Stimulated activated CD4-positive, alpha-beta T cell treated with anti-CD3 and anti-CD28 coated beads, Interleukin-1b, Interleukin-23, amount 100 ng/mL, for 48 hours (primary cell): ENCODE data around the gene DCDC2C.

ENCODE experiments used
- DNase-seq: peaks from one replicate; pipeline ENCODE4 v3.0.0-alpha.2; 2020

The DCDC2C gene

DNA sequence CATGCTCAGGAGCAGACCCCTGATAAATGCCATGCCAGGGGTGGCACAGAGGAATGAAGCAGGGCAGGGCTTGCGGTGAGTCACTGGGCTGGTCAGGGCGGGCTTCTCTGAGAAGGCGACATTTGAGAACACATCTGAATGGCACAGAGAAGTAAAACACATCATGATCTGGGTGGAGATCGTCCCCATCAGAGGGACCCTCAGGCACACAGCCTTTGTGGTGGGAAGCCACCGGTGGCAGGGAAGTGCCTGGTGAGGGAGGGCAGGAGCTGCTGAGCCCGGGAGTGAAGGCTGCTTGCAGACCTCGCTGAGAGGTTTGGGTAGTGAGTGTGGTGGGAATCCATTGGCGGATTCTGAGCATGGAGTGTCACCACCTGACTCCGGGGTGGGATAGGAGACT, 44.5 kb downstream of the DCDC2C start:
- DNase-seq, result no peak

DNA sequence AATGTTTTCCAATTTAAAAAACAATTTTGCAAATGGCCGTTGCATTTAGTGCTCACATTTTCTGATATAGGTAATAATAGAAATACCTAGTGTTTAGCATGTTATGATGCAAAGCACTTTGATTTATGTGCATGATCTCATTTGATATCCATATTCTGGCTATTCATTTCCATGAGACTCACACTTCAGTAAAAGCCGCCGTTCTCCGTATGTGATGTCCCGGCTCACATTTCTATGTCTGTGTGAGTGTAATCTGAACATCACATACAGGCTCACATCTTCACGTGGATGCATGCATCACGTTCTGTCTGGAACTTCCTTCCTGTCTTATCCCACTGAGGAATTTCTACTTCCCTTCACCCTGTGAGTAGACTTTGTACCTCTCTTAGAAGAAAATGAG, 45.8 kb downstream of the DCDC2C start:
- no peak for DNase-seq

DNA sequence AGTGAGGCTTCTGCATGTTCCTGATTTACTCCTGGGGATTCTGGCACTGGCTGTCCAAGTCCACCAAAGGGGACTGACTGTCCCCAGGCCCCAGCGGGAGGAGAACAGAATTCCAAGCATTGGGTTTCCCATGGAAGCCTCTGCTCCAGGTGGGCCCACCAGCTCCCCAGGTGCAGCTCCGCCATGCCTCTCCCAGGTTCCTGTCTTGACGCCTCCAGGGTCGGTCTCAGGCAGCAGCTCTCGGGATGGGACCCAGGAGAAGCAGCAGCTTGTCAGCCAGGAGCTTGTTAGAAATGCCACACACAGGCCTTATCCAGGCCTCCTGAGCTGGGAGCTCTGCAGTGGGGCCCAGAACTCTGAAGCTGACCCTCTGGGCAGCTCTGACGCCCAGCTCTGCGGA, 47.9 kb downstream of the DCDC2C start:
- DNase-seq, result no peak

DNA sequence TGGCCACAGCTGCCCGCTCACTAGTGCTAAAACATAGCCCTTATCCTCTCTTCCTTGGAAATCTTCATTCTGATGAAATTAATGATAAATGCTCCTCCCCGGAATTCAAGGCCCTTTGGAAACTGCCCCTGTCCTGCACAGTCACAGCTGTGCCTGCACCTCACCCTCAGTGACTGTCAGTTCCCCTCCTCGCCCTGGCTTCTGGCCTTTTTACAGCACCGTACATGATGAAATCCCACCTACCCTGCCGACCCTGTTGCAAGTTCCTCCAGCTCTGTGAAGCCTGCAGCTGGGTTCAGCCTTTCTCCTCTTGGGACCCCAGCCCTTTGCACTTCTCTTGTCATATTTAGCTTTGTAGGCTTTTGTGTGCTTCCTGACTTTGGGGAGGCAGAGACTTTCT, 48.4 kb downstream of the DCDC2C start:
- no peak for DNase-seq

DNA sequence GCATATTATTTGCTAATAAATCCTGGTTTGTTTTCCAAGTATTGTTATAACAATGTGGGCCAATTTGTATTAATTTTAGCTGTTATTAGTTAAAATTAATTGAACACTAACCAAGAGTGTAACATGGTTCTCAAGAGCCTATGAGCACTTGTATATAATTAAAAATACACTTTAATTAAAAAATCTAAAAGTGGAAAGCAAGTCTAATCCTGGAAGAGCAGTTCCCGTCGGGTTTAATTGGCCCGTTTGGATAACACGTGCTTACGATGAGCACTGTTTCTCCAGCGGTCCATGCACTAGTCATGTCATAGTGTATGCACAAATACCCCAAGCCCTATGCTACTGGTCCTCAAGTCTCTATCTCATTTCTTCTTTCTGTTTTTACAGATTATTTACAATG, 49.0 kb downstream of the DCDC2C start:
- DNase-seq, result no peak

DNA sequence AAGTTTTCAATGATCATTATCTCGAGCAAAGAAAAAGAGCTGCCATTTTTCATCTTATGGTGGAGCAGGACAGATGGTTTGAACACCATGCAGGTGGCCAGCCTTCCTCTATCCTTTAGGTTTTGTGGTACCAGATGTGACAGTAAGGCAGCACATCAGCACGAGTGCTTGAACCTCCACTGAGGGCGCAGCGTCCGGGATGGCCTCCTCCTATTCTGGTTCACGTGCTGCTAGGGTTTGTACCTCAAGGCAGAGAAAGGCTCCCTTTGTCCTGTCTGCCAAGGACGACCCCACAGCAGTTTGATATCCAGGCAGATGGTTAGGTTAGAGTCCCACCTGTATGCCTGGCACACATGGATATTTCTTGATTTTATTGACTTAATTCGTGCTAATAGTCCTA, 50.2 kb downstream of the DCDC2C start:
- no peak for DNase-seq

DNA sequence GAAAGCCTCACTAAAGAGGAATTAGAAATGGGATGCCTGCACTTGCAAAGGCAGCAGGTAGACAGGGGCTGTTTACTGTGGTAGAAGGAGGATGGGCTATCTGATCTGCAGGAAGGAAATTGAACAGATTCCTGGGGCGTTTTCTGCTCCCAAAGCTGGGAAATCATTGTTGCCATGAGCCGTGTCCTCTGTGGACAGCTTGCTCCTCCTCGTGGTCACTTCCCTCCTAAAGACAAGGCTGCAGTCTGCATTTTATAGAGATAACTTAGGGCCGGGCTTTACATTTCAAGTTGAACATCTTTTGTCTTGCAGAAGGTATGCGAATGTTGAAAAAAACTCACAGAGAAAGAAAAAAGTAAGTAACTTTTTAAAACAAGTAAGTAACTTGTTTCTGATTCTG, 50.9 kb downstream of the DCDC2C start:
- no peak for DNase-seq

DNA sequence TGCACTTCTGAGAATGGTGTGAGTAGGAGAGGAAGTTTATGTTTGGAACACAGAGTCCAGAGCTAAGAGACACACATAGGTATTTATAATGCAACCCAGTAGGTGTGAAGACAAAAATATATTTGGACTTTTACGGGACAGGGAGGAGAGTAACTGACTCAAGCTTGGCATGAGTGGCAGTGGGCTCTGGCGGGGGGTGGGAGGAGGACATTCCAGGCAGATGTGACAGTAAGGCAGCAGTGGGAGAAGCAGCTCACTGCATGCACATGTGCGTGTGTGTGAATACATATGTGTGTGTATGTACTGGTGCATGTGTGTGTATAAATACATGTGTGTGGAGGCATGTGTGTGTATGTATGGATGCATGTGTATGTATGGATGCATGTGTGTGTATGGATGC, 51.4 kb downstream of the DCDC2C start:
- no peak for DNase-seq

DNA sequence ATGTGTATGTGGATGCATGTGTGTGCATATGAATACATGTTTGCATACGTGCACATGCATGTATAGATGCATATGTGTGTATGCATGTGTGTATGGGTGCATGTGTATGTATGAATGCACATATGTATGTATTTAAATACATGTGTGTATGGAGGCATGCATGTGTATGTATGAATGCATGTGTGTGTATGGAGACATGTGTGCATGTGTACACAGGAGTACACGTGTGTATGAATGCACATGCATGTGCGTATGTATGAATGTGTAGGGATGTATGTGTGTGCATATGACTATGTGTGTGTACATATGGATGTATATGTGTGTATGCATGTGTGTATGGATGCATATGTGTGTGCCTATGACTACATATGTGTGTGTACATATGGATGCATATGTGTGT, 51.9 kb downstream of the DCDC2C start:
- no peak for DNase-seq

DNA sequence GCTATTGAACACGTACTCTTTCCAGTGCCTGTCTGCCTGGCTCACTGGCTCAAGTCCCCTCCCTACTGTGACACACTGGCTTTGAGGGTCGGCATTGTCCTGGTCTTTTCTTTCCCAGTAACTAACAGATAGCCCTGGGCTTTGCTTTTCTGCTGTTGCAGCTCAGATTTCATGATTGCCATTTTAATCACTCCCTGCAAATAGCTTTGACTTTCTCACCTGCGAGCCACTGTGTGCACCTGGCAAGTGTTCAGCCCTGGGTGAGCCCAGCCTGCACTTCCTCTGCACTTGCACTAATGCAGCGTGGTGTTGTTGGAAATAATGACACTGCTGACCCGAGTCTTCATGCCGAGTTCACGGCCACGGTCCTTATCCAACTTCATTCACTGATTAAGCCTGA, 52.9 kb downstream of the DCDC2C start:
- no peak for DNase-seq

DNA sequence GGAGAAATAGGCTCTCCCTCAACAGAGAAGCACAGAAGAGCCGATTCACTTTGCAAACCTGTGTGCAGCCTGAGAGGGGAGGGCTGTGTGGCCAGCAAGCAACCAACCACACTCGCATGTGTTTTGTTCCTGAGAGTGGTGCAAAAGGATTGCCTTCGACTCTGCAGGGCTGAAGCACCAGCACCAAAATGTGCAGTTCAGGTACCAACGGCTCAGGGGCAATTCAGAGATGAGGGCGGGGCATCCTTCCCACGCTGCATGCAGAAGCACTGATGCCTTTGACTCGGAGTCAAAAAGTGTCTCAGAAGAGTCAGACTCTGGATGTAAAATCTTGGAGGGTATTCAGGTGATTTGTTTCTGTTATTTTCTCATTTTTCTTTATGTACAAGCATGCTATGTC, 55.5 kb downstream of the DCDC2C start:
- no peak for DNase-seq

DNA sequence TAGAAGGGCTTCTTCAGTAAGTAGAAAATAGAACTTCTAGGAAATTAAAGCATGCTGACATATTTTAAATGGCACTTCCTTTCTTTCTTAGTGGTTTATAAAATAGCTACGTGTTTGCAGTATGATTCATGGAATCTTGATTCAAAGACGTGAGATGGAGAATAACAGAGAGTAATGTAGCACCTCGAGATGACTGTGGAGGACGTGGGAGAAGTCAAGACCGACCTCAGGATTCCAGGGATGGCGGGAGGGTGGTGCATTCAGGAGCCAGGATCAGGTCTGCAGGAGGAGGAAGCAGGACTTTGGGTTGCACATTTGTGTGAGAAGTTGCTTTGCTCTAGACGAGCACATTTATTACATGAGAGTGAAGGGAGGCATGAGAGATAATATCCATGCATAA, 56.0 kb downstream of the DCDC2C start:
- no peak for DNase-seq

DNA sequence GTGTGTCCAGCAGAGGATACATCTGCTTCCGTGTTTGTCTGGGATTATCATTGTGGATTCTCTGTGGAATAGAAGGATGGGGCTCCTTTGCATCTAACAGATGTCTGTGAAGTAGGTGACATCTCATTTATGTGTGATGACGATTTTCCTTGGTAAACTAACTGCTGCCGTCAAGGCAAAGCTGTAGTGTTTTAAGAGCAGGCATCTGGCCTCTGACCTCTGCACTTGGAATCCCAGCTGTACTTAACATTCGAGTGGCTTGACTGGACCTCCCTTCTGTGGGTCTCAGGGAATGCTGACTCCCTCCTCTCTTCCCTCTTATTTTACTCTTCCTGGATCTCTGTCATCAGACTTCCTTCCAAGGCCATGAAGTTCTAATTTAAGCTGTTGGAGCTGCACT, 56.4 kb downstream of the DCDC2C start:
- DNase-seq, result no peak

DNA sequence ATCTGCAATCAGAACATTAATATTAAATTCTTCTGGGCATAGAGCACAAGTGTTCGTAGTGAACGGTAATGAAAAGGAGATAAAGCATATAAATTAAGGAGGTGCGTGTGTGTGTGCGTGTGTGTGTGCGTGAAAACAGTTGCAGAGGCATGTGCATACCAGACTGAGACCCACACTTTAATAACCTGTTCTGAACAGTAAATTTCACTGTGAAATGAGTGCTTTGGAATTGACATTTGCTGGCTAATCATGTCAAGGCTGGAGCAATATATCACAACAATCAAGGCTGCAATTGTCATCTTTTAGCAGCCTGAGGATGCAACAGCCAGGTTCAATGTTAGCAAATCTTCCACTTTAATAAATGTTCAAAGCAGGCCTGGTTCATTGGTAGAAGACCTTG, 57.9 kb downstream of the DCDC2C start:
- no peak for DNase-seq

DNA sequence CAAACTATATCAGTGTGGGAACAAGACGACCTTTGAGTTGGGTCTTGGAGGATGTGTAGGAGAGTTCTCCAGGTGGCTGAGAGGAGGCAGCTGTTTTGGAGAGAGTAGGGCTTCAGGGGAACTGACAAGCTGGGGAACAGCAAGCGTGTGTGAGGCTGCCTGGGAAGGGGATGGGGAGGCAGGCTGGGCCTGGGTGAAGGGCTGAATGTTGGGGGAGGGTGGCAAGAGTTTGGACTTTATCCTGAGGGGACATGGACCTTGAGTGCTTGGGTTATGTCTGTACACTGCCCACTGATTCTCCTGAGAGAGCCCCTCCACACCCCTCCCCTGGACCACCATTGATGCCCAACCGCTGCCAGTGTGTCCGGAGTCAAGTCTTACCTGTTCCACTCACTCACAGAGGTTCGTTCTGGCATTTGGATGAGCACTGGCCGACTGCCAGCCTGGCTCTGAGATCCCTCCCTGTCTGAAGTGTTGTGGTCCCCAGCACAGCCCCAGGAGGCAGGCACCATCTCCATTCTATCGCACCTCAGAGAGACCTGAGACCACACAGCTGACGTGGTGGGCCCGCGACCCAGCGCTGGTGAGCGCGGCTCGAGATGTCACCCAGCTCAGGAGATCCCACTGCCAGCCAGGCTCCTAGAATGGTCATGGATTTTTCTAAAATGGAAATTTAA, 59.5 kb downstream of the DCDC2C start:
- no peak for DNase-seq

DNA sequence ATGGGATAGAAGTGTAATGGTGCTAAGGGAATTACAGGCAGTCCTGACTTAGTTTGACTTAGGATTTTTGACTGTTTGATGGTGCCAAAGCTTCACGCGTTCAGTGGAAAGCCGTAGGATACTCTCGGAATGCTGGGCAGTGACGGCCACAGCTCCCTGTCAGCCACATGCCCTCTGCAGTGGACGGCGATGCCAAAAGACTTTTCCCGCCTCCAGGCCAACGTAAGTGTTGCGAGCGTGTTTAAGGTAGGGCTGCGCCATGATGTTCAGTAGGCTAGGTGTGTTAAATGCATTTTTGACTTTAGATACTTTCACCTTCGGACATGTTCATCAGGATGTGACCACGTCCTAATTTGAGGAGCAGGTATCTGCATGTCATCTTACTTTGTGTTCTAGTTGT, 63.4 kb downstream of the DCDC2C start:
- DNase-seq, result no peak

DNA sequence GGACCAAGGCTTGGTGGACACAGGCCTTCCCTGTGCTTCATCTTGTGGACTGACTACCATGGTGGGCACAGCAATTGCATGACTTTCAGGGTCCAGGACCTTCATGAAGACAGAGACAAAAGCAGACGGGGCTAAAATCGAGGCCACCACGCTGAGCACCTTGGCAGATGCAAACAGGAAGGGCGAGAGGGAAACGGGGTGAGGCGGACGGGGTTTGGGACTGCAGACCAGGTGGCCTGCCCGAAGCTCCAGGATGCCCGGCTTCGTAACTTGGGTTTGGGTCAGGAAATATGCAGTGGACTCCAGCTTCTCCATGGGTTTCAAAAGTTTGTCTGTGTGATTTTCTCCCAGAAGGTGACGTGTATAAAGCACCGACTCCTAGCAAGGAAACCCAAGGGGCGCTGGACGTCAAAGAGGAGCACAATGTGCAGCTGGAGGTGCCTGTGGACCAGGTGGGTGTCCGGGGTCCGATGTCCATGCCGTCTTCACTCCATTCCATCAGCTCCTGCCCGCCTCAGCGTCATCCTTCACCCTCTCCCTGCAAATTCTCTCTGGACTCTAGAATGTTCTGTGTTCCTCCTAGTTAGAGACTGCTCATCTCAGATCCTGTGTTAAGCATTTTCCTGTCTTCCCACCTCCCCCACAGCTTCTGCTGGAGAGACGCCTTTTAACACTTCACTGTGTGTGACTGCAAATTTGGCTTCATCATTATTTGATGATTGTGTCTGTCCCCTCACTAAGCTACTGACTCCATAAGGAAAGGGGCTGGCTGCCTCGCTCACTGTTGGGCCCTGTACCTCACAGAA, 65.8 kb downstream of the DCDC2C start:
- no peak for DNase-seq

DNA sequence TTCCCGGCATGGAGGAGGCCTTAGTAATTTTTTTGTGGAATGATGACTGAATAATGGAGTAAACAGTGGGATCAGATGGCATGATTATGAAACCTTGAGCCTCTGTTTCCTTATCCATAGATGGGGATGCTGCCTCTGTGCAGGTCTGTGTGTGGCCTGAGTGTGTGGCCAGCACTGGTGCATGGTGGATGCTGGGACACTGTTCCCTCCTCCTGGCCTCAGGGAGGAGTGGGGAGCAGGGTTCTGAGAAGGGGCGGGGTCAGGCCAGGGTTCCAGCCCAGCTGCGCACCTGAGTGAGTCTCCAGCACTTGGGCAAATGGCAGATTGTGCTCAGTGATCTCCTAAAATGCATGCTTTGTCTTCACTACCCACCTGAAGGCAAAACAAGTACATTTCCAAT, 66.4 kb downstream of the DCDC2C start:
- no peak for DNase-seq

DNA sequence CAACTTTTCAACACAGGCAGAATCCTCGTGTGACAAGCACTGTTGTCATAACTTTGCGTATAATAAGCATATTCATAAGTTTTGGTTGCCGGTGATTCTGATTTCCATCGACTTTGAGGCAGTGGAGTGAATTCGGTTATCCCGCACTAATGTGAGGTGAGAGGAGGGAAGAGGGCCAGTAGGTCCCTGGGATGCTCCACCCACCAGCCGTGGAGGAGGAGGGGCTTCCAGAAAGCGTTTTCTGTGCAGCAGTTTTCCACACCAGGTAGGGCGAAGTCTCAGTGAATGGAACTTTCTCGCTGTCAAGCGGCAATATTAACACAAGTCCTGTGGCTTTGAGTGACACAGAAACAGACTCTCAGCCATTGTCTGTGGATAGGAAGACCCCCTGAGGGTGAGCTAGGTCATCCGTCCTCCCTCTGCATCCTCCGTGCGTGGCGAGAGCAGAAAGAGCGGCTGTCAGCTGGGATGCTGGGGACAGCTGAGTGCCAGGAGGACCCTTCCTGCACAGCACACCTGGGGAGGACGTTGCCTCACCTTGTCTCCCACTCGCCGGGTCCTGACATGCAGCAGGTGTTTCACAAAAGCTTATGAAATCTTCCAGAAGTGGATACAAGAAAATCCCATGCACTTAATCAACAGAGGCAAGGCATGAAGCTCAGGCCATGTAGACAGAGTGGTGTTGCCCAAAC, 67.5 kb downstream of the DCDC2C start:
- no peak for DNase-seq

DNA sequence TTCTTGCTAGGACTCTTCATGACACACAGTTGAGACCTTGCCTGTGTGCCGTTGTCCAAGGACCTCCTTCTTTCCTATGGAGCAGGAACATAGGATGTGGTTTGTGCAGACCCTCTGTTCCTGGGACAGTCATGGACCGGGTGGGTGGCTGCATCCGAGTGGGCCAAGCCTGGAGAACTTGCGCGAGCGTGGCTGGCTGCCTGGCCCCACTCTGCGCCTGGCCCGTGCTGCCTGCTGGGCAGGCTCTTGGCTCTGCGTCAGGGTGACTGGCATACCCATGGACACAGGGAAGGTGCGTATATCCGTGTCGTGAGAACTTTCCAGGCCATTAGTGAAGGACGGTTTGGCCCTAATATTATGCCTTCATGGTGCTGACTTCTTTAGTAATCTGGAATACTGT, 68.2 kb downstream of the DCDC2C start:
- DNase-seq, result no peak

DNA sequence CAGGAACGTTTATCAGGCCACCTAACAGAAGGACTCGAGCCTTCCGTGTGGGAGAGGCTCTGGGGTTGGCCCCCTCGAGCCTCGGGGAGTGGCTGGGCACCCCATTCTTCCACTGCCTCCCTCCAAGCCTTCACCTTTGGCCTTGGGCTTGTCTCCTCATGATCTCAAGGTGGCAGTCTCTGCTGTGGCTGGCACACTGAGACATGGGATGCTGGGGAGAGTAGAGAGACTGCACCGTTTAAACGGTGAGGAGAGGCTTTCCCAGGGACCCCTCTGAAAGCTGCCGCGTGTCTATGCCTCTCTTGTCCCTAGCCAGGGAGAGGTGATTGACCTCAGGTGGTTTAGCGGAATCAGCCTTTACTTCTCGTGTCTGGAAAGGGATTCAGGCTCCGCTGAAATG, 71.0 kb downstream of the DCDC2C start:
- no peak for DNase-seq

DNA sequence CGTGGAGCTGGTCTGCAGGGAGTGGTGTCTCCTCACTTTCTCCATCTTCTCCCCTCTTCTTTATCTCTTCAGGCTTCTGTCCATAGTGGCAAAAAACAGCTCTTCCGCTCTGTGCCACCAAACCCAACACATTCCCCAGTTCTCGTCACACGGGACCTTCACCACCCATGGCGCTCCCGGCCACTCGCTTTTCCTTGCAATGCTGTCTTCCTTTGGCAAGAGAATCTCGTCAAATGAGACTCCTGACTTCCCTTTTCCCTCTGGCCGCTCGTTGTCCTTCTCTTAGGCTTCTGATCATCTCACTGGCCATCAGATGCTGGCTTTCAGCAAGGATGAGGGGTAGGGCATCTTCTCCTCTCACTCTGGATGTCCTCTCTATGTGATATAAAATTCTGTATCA, 72.9 kb downstream of the DCDC2C start:
- no peak for DNase-seq

DNA sequence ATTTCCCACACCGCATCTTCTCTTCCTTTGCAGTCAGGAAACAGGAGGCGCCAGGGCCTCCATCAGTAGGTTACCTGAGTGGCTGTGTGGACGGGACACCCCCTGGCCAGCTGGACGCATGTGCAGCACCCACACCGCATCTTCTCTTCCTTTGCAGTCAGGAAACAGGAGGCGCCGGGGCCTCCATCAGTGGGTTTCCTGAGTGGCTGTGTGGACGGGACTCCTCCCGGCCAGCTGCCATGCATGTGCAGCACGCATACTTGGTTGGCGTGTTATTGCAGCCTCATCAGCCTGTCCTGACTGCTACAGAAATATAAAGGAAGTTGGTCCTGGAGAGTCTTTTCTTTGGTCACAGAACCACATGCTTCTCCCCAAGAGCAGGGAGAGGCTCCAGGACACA, 74.6 kb downstream of the DCDC2C start:
- no peak for DNase-seq

DNA sequence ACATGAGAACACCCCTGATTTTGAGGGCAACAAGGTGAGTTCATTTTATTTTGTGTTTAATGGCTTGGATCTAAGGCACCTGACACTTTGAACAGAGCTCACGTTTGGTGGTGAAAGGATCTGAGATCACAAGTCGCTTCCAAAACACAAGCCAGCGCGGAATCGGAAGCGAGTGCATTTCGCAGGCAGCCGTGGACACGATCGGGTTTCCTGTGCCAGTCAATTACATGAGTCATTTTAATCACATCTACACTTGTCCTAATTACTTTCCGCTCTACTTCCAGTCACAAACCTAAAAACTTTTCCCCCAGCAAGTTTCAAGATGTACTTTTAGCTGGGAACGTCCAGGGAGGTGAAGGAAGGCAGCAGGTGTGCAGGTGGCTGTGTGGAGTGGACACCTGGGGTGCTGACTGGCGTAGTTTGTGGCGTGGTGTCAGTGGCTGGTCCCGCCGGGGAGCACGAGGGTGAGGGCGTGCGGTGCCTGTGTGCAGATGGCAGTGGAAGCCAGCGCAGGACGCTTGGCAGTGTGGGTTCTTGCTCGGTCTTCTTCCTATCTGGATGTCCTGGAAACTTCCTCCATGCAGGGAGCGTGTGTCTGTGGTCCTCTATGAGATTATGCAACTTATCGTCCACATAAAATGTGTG, 75.6 kb downstream of the DCDC2C start:
- no peak for DNase-seq
